ENCODE data around the gene ENTPD3.

The ENTPD3 gene

DNA sequence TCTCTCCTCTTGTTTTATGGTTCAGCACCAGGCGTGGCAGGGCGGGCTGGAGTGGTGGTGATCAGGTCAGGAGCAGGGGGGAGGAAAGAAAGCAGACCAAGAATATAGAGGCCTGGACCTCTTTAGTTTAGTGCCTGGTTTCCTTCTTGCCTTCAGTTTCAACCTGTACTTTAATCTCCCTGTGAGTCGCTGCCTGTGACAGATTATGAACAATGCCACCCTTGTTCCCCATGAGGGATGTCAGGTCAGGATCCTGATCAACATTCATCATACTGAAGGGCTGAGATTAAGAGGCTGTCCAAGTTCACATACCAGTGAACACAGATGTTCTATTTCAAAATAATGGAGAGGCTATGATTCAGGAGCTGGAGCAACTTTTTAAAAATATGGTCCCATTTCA, 11.4 kb downstream of the ENTPD3 start:
- TF ChIP-seq, protein P1, sequence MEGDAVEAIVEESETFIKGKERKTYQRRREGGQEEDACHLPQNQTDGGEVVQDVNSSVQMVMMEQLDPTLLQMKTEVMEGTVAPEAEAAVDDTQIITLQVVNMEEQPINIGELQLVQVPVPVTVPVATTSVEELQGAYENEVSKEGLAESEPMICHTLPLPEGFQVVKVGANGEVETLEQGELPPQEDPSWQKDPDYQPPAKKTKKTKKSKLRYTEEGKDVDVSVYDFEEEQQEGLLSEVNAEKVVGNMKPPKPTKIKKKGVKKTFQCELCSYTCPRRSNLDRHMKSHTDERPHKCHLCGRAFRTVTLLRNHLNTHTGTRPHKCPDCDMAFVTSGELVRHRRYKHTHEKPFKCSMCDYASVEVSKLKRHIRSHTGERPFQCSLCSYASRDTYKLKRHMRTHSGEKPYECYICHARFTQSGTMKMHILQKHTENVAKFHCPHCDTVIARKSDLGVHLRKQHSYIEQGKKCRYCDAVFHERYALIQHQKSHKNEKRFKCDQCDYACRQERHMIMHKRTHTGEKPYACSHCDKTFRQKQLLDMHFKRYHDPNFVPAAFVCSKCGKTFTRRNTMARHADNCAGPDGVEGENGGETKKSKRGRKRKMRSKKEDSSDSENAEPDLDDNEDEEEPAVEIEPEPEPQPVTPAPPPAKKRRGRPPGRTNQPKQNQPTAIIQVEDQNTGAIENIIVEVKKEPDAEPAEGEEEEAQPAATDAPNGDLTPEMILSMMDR (IDR thresholded peaks at IDR 0.05; ENCODE audit: extremely low read depth, missing control alignments), result no peak
- DNase-seq (ENCODE audit: low spot score), result no peak

- DNase-seq (ENCODE audit: low spot score), result no peak
- TF ChIP-seq, protein P1 (IDR thresholded peaks at IDR 0.05; ENCODE audit: extremely low read depth, missing control alignments), result no peak
These were observed 17.7 kb downstream of the ENTPD3 start for GRCh38 chr3:40404591-40405198.

DNA sequence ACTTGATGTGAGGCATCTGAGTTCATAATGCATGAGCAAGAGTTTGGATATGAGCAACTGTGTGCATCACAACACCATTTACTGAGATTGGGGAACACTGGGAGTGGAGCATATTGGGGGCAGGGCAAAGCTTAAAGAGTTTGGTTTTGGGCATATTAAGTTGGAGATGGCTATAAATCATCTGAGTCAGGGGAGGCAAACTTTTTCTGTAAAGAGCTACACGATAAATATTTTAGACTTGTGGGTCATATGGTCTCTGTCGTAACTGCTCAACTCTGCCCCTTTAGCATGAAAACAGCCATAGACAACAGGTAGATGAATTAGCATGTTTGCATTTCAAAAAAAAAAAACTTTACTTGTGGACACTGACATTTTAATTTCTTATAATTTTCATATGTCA, 20.0 kb downstream of the ENTPD3 start:
- DNase-seq (ENCODE audit: low spot score), result no peak
- TF ChIP-seq, protein P1 (IDR thresholded peaks at IDR 0.05; ENCODE audit: extremely low read depth, missing control alignments), result no peak

- TF ChIP-seq, protein P1 (IDR thresholded peaks at IDR 0.05; ENCODE audit: extremely low read depth, missing control alignments), result no peak
These were observed 20.6 kb downstream of the ENTPD3 start for GRCh38 chr3:40407611-40408010.

GRCh38 chr3:40414270-40414669, 27.3 kb downstream of the ENTPD3 start:
- DNase-seq (ENCODE audit: low spot score), result no peak
- TF ChIP-seq, protein P1 (IDR thresholded peaks at IDR 0.05; ENCODE audit: extremely low read depth, missing control alignments), result no peak

More at GRCh38 chr3:40407611-40408010, 20.6 kb downstream of the ENTPD3 start:
- DNase-seq (ENCODE audit: low spot score), result no peak

GRCh38 chr3:40417845-40418543, 31.0 kb downstream of the ENTPD3 start:
- DNase-seq (ENCODE audit: low spot score), result no peak
- TF ChIP-seq, protein P1 (IDR thresholded peaks at IDR 0.05; ENCODE audit: extremely low read depth, missing control alignments), result no peak

GRCh38 chr3:40422861-40423260, 35.9 kb downstream of the ENTPD3 start:
- TF ChIP-seq, protein P1 (IDR thresholded peaks at IDR 0.05; ENCODE audit: extremely low read depth, missing control alignments), result no peak
- DNase-seq (ENCODE audit: low spot score), result no peak

Data from GM20000 (cell line).